Hepatocyte (in vitro differentiated cells): ENCODE measurements around the gene WSCD1. TPM values are rescaled to one million over a fixed set of nuclear protein-coding genes. Genes with fewer than 3 reads are reported as not detected.
A peak's percentile ranks its signal among the peaks of the same experiment; 100 is the strongest.

ENCODE experiments used
- DNase-seq: peaks from one replicate; pipeline ENCODE4 v3.0.0-alpha.2; 2016; ENCODE audit warnings: low spot score
- H2AFZ ChIP-seq: fragments of 200-600 bp; sonication (generic); 2 replicates; pipeline ENCODE4 v1.6.0; 2016; ENCODE audit warnings: antibody characterized with exemption, mild to moderate bottlenecking
- H3K27ac ChIP-seq: fragments of 200-600 bp; sonication (generic); 2 replicates; pipeline ENCODE4 v1.5.1; 2016; ENCODE audit warnings: mild to moderate bottlenecking
- H3K27me3 ChIP-seq: fragments of 200-600 bp; sonication (generic); 2 replicates; pipeline ENCODE4 v1.6.1; 2016
- H3K36me3 ChIP-seq: fragments of 200-600 bp; sonication (generic); replicated peaks from 2 replicates; pipeline ENCODE4 v1.5.1; 2016; ENCODE audit warnings: low read depth; ENCODE audit not compliant: insufficient read depth
- H3K4me1 ChIP-seq: fragments of 200-600 bp; sonication (generic); 2 replicates; pipeline ENCODE4 v1.5.1; 2016; ENCODE audit warnings: mild to moderate bottlenecking, moderate library complexity; ENCODE audit not compliant: insufficient read depth
- H3K4me2 ChIP-seq: fragments of 200-600 bp; sonication (generic); 2 replicates; pipeline ENCODE4 v1.6.0; 2016
- H3K4me3 ChIP-seq: fragments of 200-600 bp; sonication (generic); 2 replicates; pipeline ENCODE4 v1.5.1; 2016; ENCODE audit warnings: mild to moderate bottlenecking
- H3K79me2 ChIP-seq: fragments of 200-600 bp; sonication (generic); 2 replicates; pipeline ENCODE4 v1.6.0; 2017; ENCODE audit warnings: mild to moderate bottlenecking
- H3K9me2 ChIP-seq: fragments of 200-600 bp; sonication (generic); replicated peaks from 2 replicates; pipeline ENCODE4 v1.6.0; 2017; ENCODE audit warnings: mild to moderate bottlenecking; ENCODE audit not compliant: insufficient read depth
- H3K9me3 ChIP-seq: fragments of 200-600 bp; sonication (generic); 2 replicates; pipeline ENCODE4 v1.5.1; 2016; ENCODE audit warnings: low read depth, mild to moderate bottlenecking
- H4K20me1 ChIP-seq: fragments of 200-600 bp; sonication (generic); 2 replicates; pipeline ENCODE4 v1.6.0; 2016; ENCODE audit warnings: mild to moderate bottlenecking; ENCODE audit not compliant: insufficient read depth, poor library complexity, severe bottlenecking
- EZH2 ChIP-seq: fragments of 200-600 bp; sonication (generic); IDR thresholded peaks from 2 replicates; pipeline ENCODE4 v1.6.1; 2016; ENCODE audit warnings: antibody characterized with exemption, mild to moderate bottlenecking, borderline replicate concordance
- EZH2phosphoT487 ChIP-seq: fragments of 200-600 bp; sonication (generic); IDR thresholded peaks from one replicate; pipeline ENCODE4 v1.6.1; 2018; ENCODE audit warnings: antibody characterized with exemption, mild to moderate bottlenecking, low read depth, moderate library complexity; ENCODE audit not compliant: unreplicated experiment, severe bottlenecking
- WGBS: methylation state at CpG from one replicate; pipeline ENCODE4 v1.1.6; 2016; ENCODE audit warnings: low lambda C conversion rate; ENCODE audit errors: missing lambda C conversion rate; 5-methylcytosine and 5-hydroxymethylcytosine counted together
- polyA plus RNA-seq: library from polyadenylated mRNA; unstranded; fragments of >200 nt; fragmentation: Nextera tagmentation; extraction: Ambion mirVana; gene quantifications from 2 replicates; pipeline ENCODE4 v1.2.1, GENCODE V29; 2016
- total RNA-seq: library from RNA; depleted of rRNA; stranded (reverse); fragments of >200 nt; gene quantifications from 2 replicates; pipeline ENCODE4 v1.2.3, GENCODE V29; 2014
- TF ChIP-seq, protein P1 (sequence below): fragments of 200-600 bp; sonication (generic); IDR thresholded peaks from 2 replicates; pipeline ENCODE4 v1.5.1; 2016; ENCODE audit warnings: antibody characterized with exemption, mild to moderate bottlenecking; ENCODE audit not compliant: poor library complexity

Gene WSCD1
- total and polyA plus RNA-seq, 2 experiments from 2014 or later = 1.5 to 4.4 TPM

DNA sequence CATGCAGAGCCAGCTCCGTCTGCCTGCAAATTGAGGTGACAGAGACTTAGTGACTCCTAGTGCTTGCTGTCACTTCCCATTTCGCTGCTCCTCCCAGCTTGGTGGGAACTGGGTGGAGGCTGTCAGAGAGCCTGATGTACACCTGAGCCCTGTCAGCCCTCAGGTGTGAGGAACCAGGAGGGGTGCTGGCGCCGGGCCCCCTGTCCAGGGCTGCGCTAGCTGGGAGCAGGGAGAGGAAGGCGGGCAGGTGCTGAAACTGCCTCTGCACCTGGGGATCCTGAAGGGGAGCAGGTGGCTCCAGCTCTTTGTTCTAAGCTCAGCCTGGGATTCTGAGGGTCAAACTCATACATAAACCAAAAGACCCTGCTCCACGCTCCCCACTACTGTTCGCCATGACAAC, 10.8 kb upstream of the WSCD1 start:
- WGBS = 92% methylated on average over 8 of the region's 8 CpGs
- H3K9me2 ChIP-seq = no peaks in the 10 kb centered on the region
- DNase-seq = no peak

DNA sequence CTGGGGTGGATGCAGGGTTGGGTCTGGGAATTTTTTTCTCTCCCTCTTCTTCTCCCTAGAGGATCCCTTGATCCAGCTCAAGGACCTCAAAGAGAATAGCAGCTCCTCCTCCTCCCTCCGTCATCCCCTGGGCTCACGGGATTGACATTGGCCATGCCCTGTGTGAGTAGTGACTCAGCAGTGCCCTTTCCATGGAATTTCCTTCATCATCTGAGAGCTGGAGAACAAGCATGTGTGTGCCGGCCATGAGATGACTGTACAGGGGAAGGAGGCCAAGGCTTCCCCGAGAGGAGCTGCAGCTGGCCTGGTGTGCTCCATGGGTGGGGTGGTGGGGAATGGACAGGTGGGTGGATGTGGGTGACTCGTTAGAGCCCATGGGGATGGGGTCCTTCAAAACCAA, 8.9 kb upstream of the WSCD1 start:
- no peaks in the 10 kb centered on the region for H4K20me1 ChIP-seq
- no peak overlapping the region for H3K27ac ChIP-seq
- peak; percentile 70 for DNase-seq
- H3K36me3 ChIP-seq = no peaks in the 10 kb centered on the region
- no peaks in the 10 kb centered on the region for H3K79me2 ChIP-seq
- H3K4me1 ChIP-seq = no peaks in the 10 kb centered on the region
- H3K4me2 ChIP-seq = no peak overlapping the region
- peaks cover 15% of the 10 kb centered on the region for H3K27me3 ChIP-seq
- WGBS = 64% methylated on average over 5 of the region's 5 CpGs
- no peak overlapping the region for H2AFZ ChIP-seq
- no peak overlapping the region for H3K4me3 ChIP-seq
- no peaks in the 10 kb centered on the region for H3K9me2 ChIP-seq
- no peak for TF ChIP-seq EZH2
- TF ChIP-seq, protein P1, sequence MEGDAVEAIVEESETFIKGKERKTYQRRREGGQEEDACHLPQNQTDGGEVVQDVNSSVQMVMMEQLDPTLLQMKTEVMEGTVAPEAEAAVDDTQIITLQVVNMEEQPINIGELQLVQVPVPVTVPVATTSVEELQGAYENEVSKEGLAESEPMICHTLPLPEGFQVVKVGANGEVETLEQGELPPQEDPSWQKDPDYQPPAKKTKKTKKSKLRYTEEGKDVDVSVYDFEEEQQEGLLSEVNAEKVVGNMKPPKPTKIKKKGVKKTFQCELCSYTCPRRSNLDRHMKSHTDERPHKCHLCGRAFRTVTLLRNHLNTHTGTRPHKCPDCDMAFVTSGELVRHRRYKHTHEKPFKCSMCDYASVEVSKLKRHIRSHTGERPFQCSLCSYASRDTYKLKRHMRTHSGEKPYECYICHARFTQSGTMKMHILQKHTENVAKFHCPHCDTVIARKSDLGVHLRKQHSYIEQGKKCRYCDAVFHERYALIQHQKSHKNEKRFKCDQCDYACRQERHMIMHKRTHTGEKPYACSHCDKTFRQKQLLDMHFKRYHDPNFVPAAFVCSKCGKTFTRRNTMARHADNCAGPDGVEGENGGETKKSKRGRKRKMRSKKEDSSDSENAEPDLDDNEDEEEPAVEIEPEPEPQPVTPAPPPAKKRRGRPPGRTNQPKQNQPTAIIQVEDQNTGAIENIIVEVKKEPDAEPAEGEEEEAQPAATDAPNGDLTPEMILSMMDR = no peak
- no peak for TF ChIP-seq EZH2phosphoT487
- no peaks in the 10 kb centered on the region for H3K9me3 ChIP-seq

More for the DNA sequence above, 10.8 kb upstream of the WSCD1 start:
- H3K27me3 ChIP-seq = peaks cover 3% of the 10 kb centered on the region
- peaks cover 3% of the 10 kb centered on the region for H3K4me1 ChIP-seq
- H3K4me2 ChIP-seq = no peak overlapping the region
- no peaks in the 10 kb centered on the region for H4K20me1 ChIP-seq
- H2AFZ ChIP-seq = no peak overlapping the region
- H3K4me3 ChIP-seq = no peak overlapping the region
- no peak overlapping the region for H3K27ac ChIP-seq
- H3K79me2 ChIP-seq = no peaks in the 10 kb centered on the region
- TF ChIP-seq EZH2 (no peak), EZH2phosphoT487 (no peak)
- TF ChIP-seq, protein P1 = no peak
- no peaks in the 10 kb centered on the region for H3K36me3 ChIP-seq
- H3K9me3 ChIP-seq = no peaks in the 10 kb centered on the region

DNA sequence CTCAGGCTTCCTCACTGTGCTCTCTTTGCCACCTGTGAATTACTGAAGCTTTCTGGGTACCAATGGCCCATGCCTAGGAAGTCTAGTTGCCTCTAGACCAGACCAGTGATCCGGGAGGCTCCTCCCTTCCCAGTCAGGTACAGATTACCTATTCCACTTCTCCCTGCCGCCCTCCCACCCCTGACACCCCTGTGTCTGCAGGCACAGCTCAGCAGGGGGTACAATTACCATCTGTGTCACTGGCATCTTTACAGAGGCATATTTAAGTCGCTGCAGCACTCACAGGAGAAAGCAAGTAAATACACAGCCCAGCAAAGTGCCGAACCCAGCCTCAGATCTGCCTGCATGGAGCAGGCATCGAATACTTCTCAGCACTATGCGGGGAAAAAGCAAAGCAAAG, 5.3 kb upstream of the WSCD1 start:
- TF ChIP-seq EZH2phosphoT487 = no peak
- TF ChIP-seq, protein P1 = no peak
- no peak for DNase-seq

DNA sequence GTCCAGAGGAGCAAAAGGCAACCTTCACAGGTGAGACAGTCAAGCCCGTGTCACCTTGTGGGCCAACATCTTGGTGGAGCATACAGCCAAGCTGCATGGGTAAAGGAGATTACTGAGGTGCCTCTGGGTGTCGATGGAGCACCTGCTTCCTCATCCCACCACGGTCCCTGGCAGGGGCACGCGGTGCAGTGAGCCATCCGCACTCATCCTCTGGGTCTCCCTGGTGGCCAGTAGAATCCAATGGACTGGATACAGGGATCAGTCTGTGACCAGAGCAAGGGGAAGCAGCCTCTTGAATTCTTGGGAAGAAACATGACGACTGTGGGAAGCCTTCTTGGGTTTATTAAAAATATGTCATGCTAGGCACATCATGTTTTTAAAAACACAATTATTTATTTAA, 4.8 kb upstream of the WSCD1 start:
- WGBS = 84% methylated on average over 7 of the region's 7 CpGs
- Histone ChIP-seq H4K20me1 (no peaks in the 10 kb centered on the region), H3K79me2 (no peaks in the 10 kb centered on the region), H3K27ac (no peak overlapping the region), H3K27me3 (peaks cover 30% of the 10 kb centered on the region), H3K9me3 (no peaks in the 10 kb centered on the region), H3K9me2 (no peaks in the 10 kb centered on the region), H3K4me3 (no peak overlapping the region), H2AFZ (no peak overlapping the region), H3K4me2 (no peak overlapping the region), H3K4me1 (no peaks in the 10 kb centered on the region), H3K36me3 (no peaks in the 10 kb centered on the region)
- no peak for DNase-seq
- no peak for TF ChIP-seq EZH2
- no peak for TF ChIP-seq EZH2phosphoT487
- TF ChIP-seq, protein P1 = no peak

More for the DNA sequence above, 5.3 kb upstream of the WSCD1 start:
- Histone ChIP-seq H3K27ac (no peak overlapping the region), H3K9me3 (no peaks in the 10 kb centered on the region), H4K20me1 (no peaks in the 10 kb centered on the region), H3K79me2 (no peaks in the 10 kb centered on the region), H3K27me3 (peaks cover 30% of the 10 kb centered on the region), H3K4me2 (no peak overlapping the region), H3K36me3 (no peaks in the 10 kb centered on the region), H3K9me2 (no peaks in the 10 kb centered on the region), H3K4me1 (no peaks in the 10 kb centered on the region), H3K4me3 (no peak overlapping the region), H2AFZ (no peak overlapping the region)
- WGBS = 67% methylated on average over 6 of the region's 6 CpGs
